ENCODE data around the gene FOXN3.

Gene FOXN3

GRCh38 chr14:89331398-89331797, 85.6 kb downstream of the FOXN3 start:
- DNase-seq (ENCODE audit: low read depth, low spot score): no peak
- Histone ChIP-seq H3K4me1 (ENCODE audit: insufficient read depth, insufficient read length) (no peaks in the 10 kb centered on the region), H3K9me3 (ENCODE audit: insufficient read depth, low read length) (no peaks in the 10 kb centered on the region), H3K9ac (ENCODE audit: insufficient read length, low read depth) (no peak overlapping the region), H3K36me3 (ENCODE audit: insufficient read depth, insufficient read length, low read length) (peaks cover 3% of the 10 kb centered on the region), H3K27me3 (ENCODE audit: insufficient read depth, insufficient read length) (no peaks in the 10 kb centered on the region), H3K4me3 (ENCODE audit: insufficient read length, low read depth) (no peak overlapping the region)
- TF ChIP-seq YY1 (IDR thresholded peaks at IDR 0.05; ENCODE audit: insufficient read depth, insufficient read length): no peak
- no peak for TF ChIP-seq SUZ12 (IDR thresholded peaks at IDR 0.05; ENCODE audit: extremely low read depth, insufficient read depth, insufficient read length)
- no peak for TF ChIP-seq ZNF274 (IDR thresholded peaks at IDR 0.05; ENCODE audit: low read depth, low read length)

DNA sequence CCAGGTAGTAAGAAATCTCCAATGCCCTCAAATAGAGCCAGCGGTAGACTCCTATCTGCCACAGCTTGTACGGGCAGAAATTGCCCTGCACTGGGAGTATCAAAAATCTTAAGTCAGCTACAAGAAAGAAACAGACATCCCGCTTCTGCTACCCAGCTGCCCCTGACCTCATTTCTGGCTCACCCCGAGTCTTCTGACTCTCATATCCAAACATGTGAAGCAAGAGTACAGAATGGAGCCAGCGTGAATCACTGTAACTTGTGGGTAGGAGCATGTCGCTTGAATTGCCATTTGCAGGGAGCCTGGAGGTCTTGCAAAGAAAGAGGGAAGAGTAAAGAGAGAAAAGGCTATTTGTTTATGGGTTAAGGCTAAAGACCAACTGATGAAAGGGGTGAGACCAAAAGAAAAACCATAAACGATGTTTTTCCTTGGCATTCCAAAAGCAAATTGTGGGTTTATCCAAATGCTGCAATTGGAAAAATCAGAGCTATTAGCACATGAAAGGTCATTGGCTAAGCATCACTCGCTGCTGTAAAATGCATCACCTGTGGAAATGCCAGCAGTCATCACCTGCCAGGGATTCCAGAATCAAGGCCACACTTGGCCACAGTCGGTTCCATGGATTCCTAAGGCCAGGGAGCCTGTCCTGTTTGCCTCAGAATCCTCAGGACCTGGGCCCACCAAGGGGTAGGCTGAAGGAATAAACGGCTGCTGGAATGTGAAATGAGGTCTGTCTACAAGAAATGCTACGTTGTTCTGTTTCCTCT, 86.6 kb downstream of the FOXN3 start:
- H3K9ac ChIP-seq (ENCODE audit: insufficient read length, low read depth): no peak overlapping the region
- DNase-seq (ENCODE audit: low read depth, low spot score): no peak

DNA sequence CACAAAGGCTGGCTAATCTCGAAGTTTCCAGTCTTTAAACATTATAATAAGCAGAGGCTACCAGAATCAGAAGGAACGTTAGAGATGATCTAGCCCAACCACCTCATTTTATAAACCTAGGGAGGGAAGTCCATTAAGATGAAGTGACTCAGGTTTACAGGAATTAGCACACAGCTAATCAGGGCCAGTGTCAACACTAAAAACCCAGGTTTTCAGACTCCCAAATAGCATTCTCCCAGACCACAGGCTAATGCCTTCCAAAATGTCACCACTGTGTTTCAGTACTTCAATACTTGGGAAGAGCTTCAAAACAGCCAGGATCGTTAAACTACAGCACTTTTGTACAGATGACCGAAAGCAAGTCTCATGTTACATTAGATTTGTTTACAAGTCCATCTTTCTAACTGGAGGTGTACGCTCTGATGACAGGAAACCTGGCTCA, 89.2 kb downstream of the FOXN3 start:
- H3K4me3 ChIP-seq (ENCODE audit: insufficient read length, low read depth): no peak overlapping the region
- no peak for DNase-seq (ENCODE audit: low read depth, low spot score)
- H3K9ac ChIP-seq (ENCODE audit: insufficient read length, low read depth): no peak overlapping the region
- H3K36me3 ChIP-seq (ENCODE audit: insufficient read depth, insufficient read length, low read length): peaks cover 20% of the 10 kb centered on the region
- H3K27me3 ChIP-seq (ENCODE audit: insufficient read depth, insufficient read length): no peaks in the 10 kb centered on the region
- no peak for TF ChIP-seq ZNF274 (IDR thresholded peaks at IDR 0.05; ENCODE audit: low read depth, low read length)
- TF ChIP-seq SUZ12 (IDR thresholded peaks at IDR 0.05; ENCODE audit: extremely low read depth, insufficient read depth, insufficient read length): no peak
- no peak for TF ChIP-seq YY1 (IDR thresholded peaks at IDR 0.05; ENCODE audit: insufficient read depth, insufficient read length)
- no peaks in the 10 kb centered on the region for H3K9me3 ChIP-seq (ENCODE audit: insufficient read depth, low read length)
- H3K4me1 ChIP-seq (ENCODE audit: insufficient read depth, insufficient read length): no peaks in the 10 kb centered on the region

More for the DNA sequence above, 86.6 kb downstream of the FOXN3 start:
- H3K36me3 ChIP-seq (ENCODE audit: insufficient read depth, insufficient read length, low read length): peaks cover 9% of the 10 kb centered on the region
- no peaks in the 10 kb centered on the region for H3K27me3 ChIP-seq (ENCODE audit: insufficient read depth, insufficient read length)
- TF ChIP-seq SUZ12 (IDR thresholded peaks at IDR 0.05; ENCODE audit: extremely low read depth, insufficient read depth, insufficient read length): no peak
- TF ChIP-seq YY1 (IDR thresholded peaks at IDR 0.05; ENCODE audit: insufficient read depth, insufficient read length): no peak
- no peak for TF ChIP-seq ZNF274 (IDR thresholded peaks at IDR 0.05; ENCODE audit: low read depth, low read length)
- H3K9me3 ChIP-seq (ENCODE audit: insufficient read depth, low read length): no peaks in the 10 kb centered on the region
- H3K4me1 ChIP-seq (ENCODE audit: insufficient read depth, insufficient read length): no peaks in the 10 kb centered on the region
- no peak overlapping the region for H3K4me3 ChIP-seq (ENCODE audit: insufficient read length, low read depth)

DNA sequence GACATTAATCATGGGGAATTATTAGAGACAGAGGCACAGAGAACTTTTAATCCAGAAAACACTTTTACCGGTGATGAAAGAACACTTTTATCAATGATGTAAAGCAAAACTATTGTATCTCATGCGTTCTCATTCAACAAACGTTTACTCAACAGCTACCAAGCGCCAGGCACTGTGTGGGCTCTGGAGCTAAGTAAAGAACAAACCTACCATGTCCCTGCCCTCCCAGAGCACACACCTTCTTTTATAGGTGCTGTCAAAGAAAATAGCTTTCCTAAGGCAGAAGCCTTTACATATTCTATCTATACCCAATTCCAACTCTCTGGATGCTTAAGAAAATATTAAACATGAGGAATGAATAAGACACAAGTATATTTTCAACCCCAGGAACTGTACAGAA, 91.1 kb downstream of the FOXN3 start:
- TF ChIP-seq YY1 (IDR thresholded peaks at IDR 0.05; ENCODE audit: insufficient read depth, insufficient read length) (no peak), ZNF274 (IDR thresholded peaks at IDR 0.05; ENCODE audit: low read depth, low read length) (no peak), SUZ12 (IDR thresholded peaks at IDR 0.05; ENCODE audit: extremely low read depth, insufficient read depth, insufficient read length) (no peak)
- Histone ChIP-seq H3K4me1 (ENCODE audit: insufficient read depth, insufficient read length) (no peaks in the 10 kb centered on the region), H3K36me3 (ENCODE audit: insufficient read depth, insufficient read length, low read length) (peaks cover 20% of the 10 kb centered on the region), H3K9ac (ENCODE audit: insufficient read length, low read depth) (no peak overlapping the region), H3K4me3 (ENCODE audit: insufficient read length, low read depth) (no peak overlapping the region), H3K27me3 (ENCODE audit: insufficient read depth, insufficient read length) (no peaks in the 10 kb centered on the region), H3K9me3 (ENCODE audit: insufficient read depth, low read length) (no peaks in the 10 kb centered on the region)
- no peak for DNase-seq (ENCODE audit: low read depth, low spot score)

DNA sequence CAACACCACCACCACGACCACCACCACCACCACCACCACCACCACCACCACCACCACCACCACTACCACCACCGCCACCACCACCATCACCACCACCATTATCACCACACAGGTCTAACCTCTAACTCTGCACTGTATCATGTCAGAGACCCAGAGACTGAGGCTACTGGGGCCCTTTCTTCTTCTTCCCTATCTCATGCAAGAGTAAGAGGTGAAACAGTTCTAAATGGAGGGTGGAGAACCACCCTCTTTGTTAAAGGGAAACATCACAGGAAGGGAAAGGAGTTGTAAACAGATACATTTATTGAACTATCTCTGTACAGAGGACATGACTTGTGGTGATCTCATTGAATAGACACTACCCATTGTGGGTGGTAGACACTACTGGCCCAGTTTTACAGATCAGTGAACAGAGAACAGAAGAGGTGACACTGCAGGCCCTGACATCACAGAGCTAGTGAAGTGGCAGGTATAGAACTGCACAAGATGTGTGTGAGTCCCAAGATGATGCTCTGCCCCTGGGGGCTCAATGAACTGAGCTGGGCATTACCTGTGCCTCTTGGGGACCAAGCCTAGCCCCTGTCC, 91.6 kb downstream of the FOXN3 start:
- no peaks in the 10 kb centered on the region for H3K27me3 ChIP-seq (ENCODE audit: insufficient read depth, insufficient read length)
- H3K4me3 ChIP-seq (ENCODE audit: insufficient read length, low read depth): no peak overlapping the region
- no peak for TF ChIP-seq YY1 (IDR thresholded peaks at IDR 0.05; ENCODE audit: insufficient read depth, insufficient read length)
- TF ChIP-seq SUZ12 (IDR thresholded peaks at IDR 0.05; ENCODE audit: extremely low read depth, insufficient read depth, insufficient read length): no peak
- no peak for TF ChIP-seq ZNF274 (IDR thresholded peaks at IDR 0.05; ENCODE audit: low read depth, low read length)
- H3K4me1 ChIP-seq (ENCODE audit: insufficient read depth, insufficient read length): no peaks in the 10 kb centered on the region
- no peaks in the 10 kb centered on the region for H3K9me3 ChIP-seq (ENCODE audit: insufficient read depth, low read length)
- H3K9ac ChIP-seq (ENCODE audit: insufficient read length, low read depth): no peak overlapping the region
- H3K36me3 ChIP-seq (ENCODE audit: insufficient read depth, insufficient read length, low read length): peaks cover 20% of the 10 kb centered on the region
- DNase-seq (ENCODE audit: low read depth, low spot score): no peak

DNA sequence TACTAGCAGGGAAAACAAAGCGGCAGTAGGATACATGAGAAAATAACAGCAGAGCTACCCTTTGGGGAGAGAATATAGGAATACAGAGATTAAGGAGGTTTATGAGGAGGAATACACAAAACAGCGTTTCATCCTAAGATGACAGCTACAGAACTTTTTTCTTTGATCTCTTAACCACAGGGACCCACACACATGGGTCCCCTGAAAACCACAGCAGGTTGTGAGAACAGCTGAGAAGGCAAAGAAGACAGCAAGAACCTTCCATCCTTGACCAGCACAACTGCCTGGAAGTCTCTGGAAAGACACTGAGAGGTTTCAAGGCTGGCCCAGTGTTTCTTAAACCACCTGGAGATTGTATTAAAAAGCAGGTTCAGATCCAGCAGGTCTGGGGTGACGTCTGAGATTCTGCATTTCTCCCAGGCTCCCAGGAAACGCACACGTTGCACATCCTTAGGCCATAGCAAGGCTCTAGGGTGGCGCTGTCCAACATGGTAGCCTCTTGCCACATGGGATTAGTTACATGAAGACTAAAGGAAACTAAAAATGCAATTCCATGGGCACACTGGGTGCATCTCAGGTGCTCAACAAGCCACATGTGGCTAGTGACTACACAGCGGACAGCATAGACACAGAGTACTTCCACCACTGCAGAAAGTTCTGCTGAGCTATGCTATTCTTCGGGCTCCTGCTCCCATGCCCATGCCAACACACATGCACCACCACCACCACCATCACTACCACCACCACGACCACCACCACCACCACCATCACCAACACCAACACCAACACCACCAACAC, 92.3 kb downstream of the FOXN3 start:
- Histone ChIP-seq H3K4me3 (ENCODE audit: insufficient read length, low read depth) (no peak overlapping the region), H3K27me3 (ENCODE audit: insufficient read depth, insufficient read length) (no peaks in the 10 kb centered on the region), H3K4me1 (ENCODE audit: insufficient read depth, insufficient read length) (no peaks in the 10 kb centered on the region), H3K9ac (ENCODE audit: insufficient read length, low read depth) (no peak overlapping the region), H3K9me3 (ENCODE audit: insufficient read depth, low read length) (no peaks in the 10 kb centered on the region), H3K36me3 (ENCODE audit: insufficient read depth, insufficient read length, low read length) (peaks cover 20% of the 10 kb centered on the region)
- no peak for DNase-seq (ENCODE audit: low read depth, low spot score)
- TF ChIP-seq SUZ12 (IDR thresholded peaks at IDR 0.05; ENCODE audit: extremely low read depth, insufficient read depth, insufficient read length) (no peak), ZNF274 (IDR thresholded peaks at IDR 0.05; ENCODE audit: low read depth, low read length) (no peak), YY1 (IDR thresholded peaks at IDR 0.05; ENCODE audit: insufficient read depth, insufficient read length) (no peak)

All from NT2/D1 (cell line).